Stimulated activated CD8-positive, alpha-beta memory T cell treated with anti-CD3 and anti-CD28 coated beads, Interleukin-12 subunit alpha, Interleukin-12 subunit beta, amount 100 ng/mL, for 1 hour (primary cell): ENCODE measurements around the gene PRKRIP1.
A peak's percentile ranks its signal among the peaks of the same experiment; 100 is the strongest.
"Not testable (repeated sequence)": the region's sequence is repeated elsewhere in the genome, so short reads cannot be mapped to it uniquely, and the experiment has no call there.

Experiments used
- DNase-seq: peaks from one replicate; pipeline ENCODE4 v3.0.0-alpha.2; 2020; ENCODE audit warnings: low read depth

Gene PRKRIP1

DNA sequence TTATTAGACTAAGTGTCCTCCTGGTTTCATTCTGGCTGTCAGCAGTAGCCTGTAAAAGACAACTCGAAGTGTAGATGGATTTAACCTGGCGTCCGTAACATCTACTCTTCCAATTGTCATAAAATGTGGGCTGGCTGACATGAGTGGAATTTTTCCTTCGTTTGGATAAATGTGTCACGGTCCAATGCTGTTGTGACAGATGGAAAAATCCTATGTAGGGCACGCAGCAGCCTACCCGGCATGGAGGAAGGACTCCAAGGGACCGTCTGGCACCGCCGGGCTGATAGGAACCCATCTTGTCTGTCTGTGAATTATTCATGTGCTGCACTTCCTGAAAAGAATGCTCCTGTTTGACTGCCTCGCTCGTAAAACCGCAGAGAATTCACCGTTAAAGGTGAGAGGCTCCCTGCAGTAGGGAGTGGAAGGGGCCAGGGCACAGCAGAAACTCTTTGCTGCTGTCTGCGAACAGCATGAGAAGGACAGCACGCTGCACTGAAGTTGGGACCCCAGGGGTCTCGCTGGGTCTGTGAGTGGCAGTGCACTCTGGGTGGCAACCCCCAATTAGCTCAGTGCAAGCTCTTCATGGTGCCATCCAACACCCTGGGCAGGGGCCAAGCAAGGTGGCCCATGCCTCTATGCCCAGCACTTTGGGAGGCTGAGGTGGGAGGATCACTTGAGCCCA is 35.6 kb downstream of the PRKRIP1 start:
- DNase-seq, result peak; percentile 42

DNA sequence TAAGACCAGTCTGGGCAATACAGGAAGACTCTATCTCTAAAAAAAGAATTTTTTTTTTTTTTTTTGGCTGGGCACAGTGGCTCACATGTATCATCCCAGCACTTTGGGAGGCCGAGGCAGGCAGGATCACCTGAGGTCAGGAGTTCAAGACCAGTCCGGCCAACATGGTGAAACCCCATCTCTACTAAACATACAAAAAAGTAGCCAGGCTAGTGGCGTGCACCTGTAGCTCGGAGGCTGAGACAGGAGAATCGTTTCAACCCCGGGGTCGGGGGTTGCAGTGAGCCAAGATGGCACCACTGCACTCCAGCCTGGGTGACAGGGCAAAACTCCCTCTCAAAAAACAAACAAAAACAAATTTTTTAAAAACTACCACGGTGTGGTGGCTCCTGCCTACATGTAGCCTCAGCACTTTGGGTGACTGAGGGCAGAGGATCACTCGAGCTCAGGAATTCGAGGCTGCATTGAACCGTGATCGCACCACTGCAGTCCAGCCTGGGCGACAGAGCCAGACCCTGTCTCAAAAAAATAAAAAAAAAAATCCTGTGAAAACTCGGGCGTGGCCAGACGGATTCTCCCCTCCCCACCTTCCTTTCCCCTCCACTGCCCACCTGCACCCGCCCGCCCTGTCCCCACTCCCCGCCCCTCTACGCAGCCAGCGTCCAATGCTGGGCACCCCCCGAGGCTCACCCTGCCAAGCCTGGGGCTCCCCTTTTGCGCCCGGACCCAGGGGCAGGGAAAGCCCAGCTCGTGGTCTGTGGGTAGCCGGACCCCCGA is 36.5 kb downstream of the PRKRIP1 start:
- DNase-seq, result no peak

DNA sequence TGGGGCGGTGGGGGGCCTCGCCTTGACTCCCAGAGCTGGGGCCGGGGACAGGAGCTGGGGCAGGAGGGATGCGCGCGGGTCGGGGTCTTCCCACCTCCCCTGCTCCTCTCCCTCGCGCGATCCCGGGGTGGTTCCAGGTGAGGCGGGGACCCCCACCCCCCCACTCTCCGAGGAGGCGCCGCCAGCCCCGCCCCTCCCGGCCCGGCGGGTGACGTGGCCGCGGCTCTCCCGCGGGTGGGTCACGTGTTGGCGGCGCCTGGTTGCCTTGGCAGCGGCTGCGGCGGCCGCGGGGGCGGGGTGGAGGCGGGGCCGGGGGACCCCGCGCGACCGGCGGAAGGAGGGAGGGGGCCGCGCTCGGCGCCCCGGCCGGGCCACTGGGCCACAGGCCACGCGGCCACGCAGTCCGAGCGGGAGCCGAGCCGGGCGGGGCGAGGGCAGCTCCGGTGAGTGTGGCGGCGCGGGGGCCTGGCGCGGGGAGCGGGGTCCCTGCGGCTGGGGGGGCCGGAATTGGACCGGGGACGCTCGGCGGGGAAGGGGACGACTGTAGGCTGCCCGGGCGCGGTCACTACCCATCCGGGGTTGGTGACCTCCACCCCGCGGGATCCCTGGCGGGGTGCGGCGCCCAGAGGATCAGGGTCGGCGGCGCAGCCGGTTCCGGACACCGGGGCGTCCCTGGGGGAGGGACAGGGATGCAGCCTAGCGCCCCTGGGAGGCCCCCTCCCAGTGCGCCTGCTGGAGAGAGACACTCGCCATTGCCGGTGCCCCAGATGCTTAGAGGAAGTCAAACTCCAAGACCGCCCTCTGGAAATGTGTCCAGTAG is 37.3 kb downstream of the PRKRIP1 start, which contains the start of gene ORAI2:
TSS of gene ORAI2 (plus strand) at position 357 of the 820 bp plus-strand sequence. CDS start 5,382 bp downstream, outside the sequence.
- peak; percentile 77 for DNase-seq

DNA sequence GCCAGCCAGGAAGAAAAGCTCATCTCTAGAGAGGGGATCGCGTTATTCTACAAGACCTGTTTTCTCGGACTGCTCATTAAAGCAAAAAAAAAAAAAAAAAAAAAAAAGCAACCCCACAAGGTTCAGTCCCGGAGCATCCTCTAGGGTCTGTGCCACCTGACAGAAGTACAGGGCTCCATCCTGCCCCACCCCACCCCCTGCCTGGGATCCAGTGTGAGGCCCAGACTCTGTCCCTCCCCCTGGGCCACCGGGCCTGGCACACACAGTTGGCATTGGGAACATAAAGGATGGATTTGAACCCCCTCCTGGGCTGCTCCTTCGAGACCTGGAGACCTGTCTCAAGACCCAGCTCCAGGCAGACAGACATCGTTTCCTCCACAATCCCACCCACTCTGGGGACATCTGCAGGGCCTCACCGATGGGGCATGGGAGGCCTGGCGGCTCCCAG is 37.9 kb downstream of the PRKRIP1 start:
- DNase-seq, result no peak

DNA sequence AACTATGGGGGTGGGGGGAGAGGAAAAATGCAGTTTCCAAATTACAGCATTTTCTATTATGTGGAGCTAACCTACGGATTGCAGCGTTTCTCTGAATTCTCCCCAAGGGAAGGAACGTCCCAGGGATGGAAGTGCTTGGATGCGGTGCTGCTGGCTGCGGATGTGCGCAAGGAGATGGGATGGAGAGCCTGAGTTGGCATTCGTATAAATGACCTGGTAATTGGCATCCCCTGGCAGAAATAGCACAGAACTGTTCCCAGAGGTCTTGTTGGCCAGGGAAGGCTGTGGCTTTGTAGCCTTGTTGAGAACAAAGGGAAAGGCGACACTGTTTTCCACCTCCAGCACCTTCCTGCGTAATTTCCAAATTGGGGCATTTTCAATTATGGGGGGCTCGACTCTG is 40.0 kb downstream of the PRKRIP1 start:
- DNase-seq, result no peak

DNA sequence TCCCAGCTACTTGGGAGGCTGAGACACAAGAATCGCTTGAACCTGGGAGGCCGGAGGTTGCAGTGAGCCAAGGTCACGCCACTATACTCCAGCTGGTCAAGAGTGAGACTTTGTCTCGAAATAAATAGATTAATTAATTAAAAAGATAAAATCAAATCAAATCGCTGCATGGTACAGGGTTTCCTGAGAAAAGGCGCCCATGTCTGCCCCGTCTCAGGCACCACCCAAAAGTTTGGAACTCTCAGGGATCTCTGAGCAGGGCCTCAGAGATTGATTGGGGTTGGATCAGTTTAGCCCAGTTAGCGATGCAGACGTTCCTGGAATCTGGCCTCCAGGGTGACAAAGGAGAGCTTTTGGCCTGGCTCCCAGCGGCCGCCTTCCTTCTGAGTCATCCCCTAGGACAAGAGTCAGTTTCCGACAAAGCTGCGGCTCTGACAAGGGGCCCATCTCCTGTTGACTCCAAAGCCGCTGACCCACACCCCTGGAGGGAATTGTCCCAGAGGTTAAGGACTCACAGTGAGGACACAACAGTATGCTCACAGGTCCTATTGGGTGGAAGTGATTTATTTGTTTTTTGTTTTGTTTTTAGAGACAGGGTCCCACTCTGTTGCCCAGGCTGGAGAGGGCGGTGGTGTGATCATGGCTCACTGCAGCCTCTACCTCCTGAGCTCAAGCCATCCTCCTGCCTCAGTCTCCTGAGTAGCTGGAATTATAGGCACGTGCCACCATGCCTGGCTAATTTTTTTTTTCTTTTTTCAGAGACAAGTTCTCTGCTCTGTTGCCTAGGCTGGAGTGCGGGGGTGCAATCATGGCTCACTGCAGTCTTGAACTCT is 44.0 kb downstream of the PRKRIP1 start:
- no peak for DNase-seq

DNA sequence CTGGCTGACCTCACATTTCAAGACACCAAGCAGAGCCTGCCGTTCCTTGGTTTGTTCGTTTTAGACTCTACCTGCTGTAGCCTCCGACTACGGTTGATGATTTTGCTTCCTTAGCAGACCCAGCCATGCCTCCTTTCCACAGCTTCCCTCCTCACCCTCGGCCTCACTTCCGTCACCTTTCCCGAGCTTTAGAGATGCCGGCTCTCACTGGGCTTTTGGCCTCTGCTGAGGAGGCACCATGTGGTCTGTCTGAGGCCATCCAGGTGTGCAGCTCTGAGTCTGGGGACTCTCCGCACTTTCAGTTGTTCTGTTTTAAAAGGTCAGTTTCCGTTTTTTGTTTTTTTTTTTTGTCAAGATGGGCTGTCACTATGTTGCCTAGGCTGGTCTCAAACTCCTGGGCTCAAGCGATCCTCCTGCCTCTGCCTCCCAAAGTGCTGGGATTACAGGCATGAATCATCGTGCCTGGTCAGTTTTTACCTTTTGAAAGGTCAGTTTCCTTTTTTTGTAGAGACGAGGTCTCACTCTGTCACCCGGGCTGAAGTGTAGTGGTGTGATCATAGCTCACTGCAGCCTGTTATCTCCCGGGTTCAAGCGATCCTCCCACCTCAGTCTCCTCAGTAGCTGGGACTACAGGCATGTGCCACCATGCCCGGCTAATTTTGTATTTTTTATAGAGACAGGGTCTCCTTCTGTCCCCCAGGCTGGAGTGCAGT is 49.0 kb downstream of the PRKRIP1 start:
- no peak for DNase-seq

DNA sequence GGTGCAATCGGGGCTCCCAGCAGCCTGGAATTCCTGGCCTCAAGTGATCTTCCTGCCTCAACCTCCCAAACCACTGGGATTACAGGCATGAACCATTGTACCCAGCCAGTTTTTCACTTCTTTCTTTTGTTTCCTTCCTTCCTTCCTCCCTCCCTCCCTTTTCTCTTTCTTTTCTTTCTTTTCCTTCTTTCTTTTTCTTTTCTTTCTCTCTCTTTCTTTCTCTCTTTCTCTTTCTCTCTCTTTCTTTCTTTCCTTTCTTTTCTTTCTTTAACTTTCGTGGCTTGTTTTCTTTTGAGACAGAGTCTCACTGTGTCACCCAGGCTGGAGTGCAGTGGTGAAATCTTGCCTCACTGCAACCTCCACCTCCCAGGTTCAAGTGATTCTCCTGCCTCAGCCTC is 49.5 kb downstream of the PRKRIP1 start:
- DNase-seq, result no peak

DNA sequence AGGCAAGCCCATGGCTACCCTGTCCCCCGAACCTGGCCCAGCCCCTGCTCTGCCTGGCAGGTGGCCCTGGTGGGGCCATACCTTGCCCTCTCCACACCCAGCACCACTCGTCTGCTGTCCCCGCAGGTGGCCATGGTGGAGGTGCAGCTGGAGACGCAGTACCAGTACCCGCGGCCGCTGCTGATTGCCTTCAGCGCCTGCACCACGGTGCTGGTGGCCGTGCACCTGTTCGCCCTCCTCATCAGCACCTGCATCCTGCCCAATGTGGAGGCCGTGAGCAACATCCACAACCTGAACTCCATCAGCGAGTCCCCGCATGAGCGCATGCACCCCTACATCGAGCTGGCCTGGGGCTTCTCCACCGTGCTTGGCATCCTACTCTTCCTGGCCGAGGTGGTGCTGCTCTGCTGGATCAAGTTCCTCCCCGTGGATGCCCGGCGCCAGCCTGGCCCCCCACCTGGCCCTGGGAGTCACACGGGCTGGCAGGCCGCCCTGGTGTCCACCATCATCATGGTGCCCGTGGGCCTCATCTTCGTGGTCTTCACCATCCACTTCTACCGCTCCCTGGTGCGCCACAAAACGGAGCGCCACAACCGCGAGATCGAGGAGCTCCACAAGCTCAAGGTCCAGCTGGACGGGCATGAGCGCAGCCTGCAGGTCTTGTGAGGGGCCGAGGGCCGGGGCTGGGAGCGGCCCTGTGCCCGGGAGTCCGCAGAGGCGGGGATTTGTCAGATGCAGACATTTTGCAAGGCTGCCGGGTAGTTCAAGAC is 50.4 kb downstream of the PRKRIP1 start:
- DNase-seq, result no peak

DNA sequence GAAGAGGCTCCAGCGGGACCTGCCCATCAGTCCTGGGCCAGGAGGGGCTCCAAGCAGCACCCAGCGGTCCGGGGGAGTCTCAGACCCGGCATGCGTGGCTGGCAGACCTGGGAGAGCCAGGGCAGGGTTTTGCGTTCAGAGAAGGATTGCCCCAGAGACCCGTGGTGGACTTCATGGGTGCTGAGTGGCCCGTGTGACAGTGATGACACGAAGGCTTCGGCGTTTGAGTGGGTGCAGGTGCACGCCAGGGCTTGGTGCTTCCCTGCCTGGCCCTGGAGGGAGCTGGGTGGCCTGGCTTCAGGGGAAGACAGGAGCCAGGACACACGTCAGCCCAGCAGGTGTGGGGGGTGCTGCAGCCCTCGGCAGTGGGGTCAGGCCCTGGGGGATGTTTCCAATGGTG is 51.1 kb downstream of the PRKRIP1 start:
- no peak for DNase-seq

DNA sequence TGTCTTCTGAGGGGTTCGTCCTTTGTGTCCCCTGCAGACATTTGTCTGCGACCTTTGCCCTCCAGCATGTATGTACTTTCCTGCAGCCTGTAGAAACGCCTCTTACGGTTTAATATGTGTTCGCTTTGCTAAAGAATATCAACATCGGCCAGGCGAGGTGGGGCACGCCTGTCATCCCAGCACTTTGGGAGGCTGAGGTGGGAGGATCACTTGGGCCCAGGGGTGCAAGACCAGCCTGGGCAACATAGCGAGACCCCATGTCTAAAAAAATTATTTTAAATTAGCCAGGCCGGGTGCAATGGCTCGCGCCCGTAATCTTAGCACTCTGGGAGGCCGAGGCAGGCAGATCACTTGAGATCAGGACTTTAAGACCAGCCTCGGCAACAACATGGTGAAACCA is 53.0 kb downstream of the PRKRIP1 start:
- DNase-seq, result no peak

DNA sequence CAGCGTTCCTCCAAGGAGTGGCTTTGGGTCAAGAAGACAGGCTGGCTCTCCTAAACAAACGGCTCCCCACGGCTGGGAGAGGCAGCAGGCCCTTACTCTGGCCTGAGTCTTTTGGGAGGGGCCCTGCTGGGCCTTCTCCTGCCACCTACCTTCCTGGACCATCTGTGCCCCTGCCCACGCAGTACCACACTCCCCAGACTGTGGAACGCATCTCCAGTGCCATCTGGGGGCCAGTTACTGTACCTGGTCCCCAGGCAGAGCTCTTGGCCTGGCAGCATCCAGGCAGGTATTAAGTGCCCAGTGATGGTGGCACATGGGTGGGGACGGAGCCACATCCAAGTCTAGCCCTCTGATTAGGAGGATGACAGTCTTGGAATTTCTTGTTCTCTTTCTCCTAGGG is 54.1 kb downstream of the PRKRIP1 start:
- peak; percentile 35 for DNase-seq

DNA sequence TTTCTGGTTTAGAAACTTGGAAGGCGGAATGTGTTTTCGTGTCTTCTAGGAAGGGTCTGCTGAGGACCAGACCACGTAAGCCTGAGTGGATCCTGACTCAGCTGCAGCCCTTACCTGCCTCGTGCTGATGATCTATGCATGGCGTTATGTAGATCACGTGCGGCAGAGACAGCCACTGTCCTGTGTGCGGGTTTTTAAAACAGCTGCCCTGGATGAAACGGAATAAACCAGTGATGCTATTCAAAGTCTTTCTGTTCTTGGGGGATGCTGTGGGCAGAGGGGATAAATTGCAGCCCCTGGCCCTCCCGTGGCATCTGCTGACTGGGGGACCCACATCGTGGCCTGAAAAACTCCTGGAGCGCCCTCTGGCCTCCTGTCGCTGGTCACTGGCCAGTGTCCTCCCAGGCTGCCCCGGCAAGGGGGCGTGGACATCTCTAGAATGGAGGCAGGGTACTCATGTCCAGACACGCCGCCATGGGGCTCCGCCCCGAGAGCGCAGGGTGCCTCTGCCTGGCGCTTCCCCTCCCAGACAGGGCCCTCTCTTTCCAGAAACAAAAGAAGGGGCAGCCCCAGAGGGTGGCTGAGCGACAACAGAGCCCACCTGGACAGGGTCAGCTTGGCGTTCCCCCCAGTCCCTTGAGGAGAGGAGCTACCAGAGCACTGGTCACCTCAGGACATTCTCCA is 55.4 kb downstream of the PRKRIP1 start:
- DNase-seq, result no peak

DNA sequence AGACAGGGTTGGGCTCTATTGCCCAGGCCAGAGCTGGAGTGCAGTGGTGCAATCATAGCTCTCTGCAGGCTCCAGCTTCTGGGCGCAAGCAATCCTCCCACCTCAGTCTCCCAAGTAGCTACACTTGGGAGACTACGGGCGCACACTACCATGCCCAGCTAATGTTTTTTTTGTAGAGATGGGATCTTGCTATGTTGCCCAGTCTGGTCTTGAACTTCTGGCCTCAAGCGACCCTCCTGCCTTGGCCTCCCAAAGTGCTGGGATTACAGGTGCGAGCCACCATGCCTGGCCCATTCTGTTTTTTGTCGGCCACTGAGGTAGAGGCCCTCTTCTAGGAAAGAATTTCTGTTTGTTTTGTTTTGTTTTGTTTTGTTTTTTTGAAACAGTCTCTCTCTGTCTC is 56.3 kb downstream of the PRKRIP1 start:
- no peak for DNase-seq

DNA sequence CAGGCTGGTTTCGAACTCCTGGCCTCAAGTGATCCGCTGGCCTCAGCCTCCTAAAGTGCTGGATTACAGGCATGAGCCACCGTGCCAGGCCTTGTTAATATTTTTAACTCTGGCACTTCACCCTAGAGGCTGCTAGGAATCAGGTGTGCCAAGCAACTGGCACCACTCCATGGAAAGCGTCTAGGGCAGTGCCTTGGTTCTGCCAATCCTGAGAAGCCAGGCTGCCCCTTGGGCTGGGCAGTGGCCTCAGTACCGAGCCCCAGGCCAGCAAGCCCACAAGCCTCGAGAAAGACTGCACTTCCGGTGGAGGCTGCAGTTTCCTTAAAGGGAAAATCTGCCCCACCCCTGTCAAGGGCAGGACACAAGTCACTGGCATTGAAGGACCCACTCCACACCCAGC is 57.2 kb downstream of the PRKRIP1 start:
- DNase-seq, result no peak

DNA sequence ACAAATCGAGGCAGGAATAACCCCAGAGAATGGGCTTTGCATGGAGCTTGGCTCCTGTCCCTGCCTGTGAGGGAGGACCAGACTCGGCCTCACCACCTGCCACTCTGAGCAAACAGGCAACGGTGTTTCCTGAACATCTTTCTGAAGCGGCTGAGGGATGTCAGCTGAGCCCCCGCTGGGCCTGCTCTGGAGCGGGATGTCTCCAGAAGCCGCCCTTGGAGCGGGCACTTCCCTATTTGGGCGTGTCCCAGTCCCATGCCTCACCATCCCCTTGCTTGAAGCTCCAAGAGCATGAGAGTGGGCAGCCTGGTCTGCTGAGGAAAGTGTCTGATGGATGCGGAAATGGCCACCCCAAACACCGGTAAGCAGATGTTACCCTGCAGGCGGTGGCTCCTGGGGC is 58.3 kb downstream of the PRKRIP1 start:
- DNase-seq, result no peak

DNA sequence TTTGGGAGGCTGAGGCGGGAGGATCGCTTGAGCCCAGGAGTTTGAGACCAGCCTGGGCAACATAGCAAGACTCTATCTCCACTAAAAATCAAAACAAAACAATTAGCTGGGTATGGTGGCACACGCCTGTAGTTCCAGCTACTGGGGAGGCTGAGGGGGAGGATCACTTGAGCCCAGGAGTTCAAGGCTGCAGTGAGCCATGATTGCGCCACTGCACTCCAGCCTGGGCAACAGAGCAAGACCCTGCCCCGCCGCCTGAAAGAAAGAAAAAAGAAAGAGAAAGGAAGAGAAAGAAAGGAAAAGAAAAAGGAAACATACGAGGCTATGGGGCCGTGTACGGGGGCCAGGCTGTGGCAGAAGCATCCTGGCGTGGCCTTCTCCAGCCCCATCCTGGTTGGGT is 58.8 kb downstream of the PRKRIP1 start:
- not testable (repeated sequence) for DNase-seq

DNA sequence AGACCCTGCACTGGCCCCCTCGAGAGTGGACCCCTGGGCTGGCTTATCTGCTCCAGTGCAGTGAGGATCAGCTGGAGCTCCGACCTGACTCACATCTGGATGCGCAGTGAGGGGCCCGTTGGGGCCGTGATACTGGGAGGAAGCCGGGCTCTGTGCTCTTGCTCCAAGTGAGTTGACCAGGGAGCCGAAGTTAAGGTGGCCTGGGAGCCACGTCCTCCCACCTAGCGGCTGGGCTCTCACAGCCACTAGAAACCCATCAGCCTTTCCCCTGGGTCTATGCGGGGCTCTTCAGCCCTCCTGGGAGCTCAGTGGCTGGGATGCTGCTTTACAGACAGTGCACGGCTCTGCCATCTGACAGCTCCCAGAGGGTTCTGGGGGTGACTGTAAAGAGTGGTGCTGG is 59.4 kb downstream of the PRKRIP1 start:
- no peak for DNase-seq

DNA sequence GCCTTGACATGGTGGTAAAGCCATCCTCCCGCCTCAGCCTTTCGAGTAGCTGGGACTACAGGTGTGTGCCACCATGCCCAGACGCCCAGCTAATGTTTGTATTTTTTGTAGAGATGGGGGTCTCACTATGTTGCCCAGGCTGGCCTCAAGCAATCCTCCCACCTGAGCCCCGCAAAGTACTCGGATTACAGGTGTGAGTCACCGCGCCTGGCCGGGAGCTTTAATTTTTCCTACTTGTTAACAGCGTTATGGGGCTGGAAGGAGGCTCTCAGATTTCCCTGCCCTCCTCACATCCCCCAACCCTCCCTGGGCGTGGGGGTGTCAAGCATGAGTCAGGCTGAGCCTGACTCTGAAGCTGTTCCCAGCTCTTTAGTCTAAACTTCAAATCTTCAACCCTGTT is 60.2 kb downstream of the PRKRIP1 start:
- no peak for DNase-seq
